Neural cell (in vitro differentiated cells): ENCODE results near the gene RUNX3.

Experiments used
- CTCF ChIP-seq: fragments of 450-650 bp; IDR thresholded peaks from 2 replicates; pipeline ENCODE4 v1.5.1; 2014; ENCODE audit warnings: antibody characterized with exemption, mild to moderate bottlenecking, moderate library complexity; ENCODE audit not compliant: poor library complexity, severe bottlenecking
- EP300 ChIP-seq: fragments of 450-650 bp; conservative IDR thresholded peaks from 2 replicates; pipeline ENCODE4 v1.6.1; 2014; ENCODE audit warnings: antibody characterized with exemption, mild to moderate bottlenecking, moderate library complexity; ENCODE audit not compliant: poor library complexity, severe bottlenecking
- EZH2 ChIP-seq: fragments of 200-600, 300-800 bp; shearing (Covaris generic), sonication (generic); IDR thresholded peaks from 2 replicates; pipeline ENCODE4 v1.6.1; 2014; ENCODE audit warnings: antibody characterized with exemption, low read length, borderline replicate concordance, mild to moderate bottlenecking; ENCODE audit not compliant: insufficient read depth, poor library complexity, severe bottlenecking

- TF ChIP-seq CTCF (no peak), EZH2 (no peak), EP300 (no peak)
Measured at GRCh38 chr1:24972221-24972914, 42.3 kb upstream of the RUNX3 start.
